Mesenchymal stem cell (in vitro differentiated cells and primary cell): ENCODE results near the gene HIPK2.

ENCODE experiments used
- DNase-seq: peaks from one replicate; pipeline ENCODE4 v3.0.0-alpha.2; 2013
- H2AFZ ChIP-seq: one replicate; pipeline ENCODE4 v1.6.1; 2013; ENCODE audit warnings: low read depth, mild to moderate bottlenecking, control low read depth, inconsistent platforms, low read length, moderate library complexity
- H2AK5ac ChIP-seq: 2 replicates; pipeline ENCODE4 v1.6.1; 2013; ENCODE audit warnings: low read length, moderate library complexity, mild to moderate bottlenecking, inconsistent platforms; ENCODE audit not compliant: severe bottlenecking
- H2BK120ac ChIP-seq: one replicate; pipeline ENCODE4 v1.6.1; 2013; ENCODE audit warnings: low read depth, mild to moderate bottlenecking, inconsistent platforms, low read length, moderate library complexity
- H2BK12ac ChIP-seq, 2 experiments: one replicate each; pipeline ENCODE4 v1.6.1; 2013; ENCODE audit warnings: inconsistent platforms in 2 of 2, low read length in 2 of 2, mild to moderate bottlenecking in 2 of 2, moderate library complexity in 2 of 2, control low read depth in 1 of 2
- H2BK15ac ChIP-seq: one replicate; pipeline ENCODE4 v1.6.1; 2013; ENCODE audit warnings: mild to moderate bottlenecking, low read depth, inconsistent platforms; ENCODE audit not compliant: poor library complexity, severe bottlenecking
- H2BK5ac ChIP-seq: 2 replicates; pipeline ENCODE4 v1.6.1; 2013; ENCODE audit warnings: low read depth, mild to moderate bottlenecking, low read length, control low read depth, inconsistent platforms; ENCODE audit not compliant: poor library complexity, severe bottlenecking
- H3K14ac ChIP-seq, 2 experiments: one replicate each; pipeline ENCODE4 v1.6.1; 2013; ENCODE audit warnings: inconsistent platforms in 2 of 2, low read length in 2 of 2, control low read depth in 1 of 2, mild to moderate bottlenecking in 1 of 2, moderate library complexity in 1 of 2
- H3K18ac ChIP-seq, 2 experiments: one replicate each; pipeline ENCODE4 v1.6.1; 2013; ENCODE audit warnings: inconsistent platforms in 2 of 2, low read length in 2 of 2, control low read depth in 1 of 2, low read depth in 1 of 2, mild to moderate bottlenecking in 1 of 2
- H3K23ac ChIP-seq, 2 experiments: one replicate each; pipeline ENCODE4 v1.6.1; 2013; ENCODE audit warnings: inconsistent platforms in 2 of 2, low read length in 2 of 2, mild to moderate bottlenecking in 2 of 2, moderate library complexity in 2 of 2, control low read depth in 1 of 2
- H3K27ac ChIP-seq: 2 replicates; pipeline ENCODE4 v1.5.1; 2013; ENCODE audit warnings: mild to moderate bottlenecking, moderate library complexity, low read length, control low read depth, inconsistent platforms; ENCODE audit not compliant: poor library complexity, severe bottlenecking
- H3K27me3 ChIP-seq, 2 experiments: 2 replicates each; pipeline versions ENCODE4 v1.6.1 to v1.7.0; 2013; ENCODE audit warnings: low read length in 2 of 2, mild to moderate bottlenecking in 2 of 2, moderate library complexity in 2 of 2, control low read depth in 1 of 2, inconsistent platforms in 1 of 2; ENCODE audit not compliant: control insufficient read depth in 1 of 2, insufficient read depth in 1 of 2
- H3K36me3 ChIP-seq, 2 experiments: 2 replicates each; pipeline versions ENCODE4 v1.6.1 to v1.7.0; 2013; ENCODE audit warnings: low read length in 2 of 2, control low read depth in 1 of 2, inconsistent platforms in 1 of 2, low read depth in 1 of 2, mild to moderate bottlenecking in 1 of 2; ENCODE audit not compliant: insufficient read depth in 2 of 2, control insufficient read depth in 1 of 2
- H3K4ac ChIP-seq, 2 experiments: one replicate each; pipeline ENCODE4 v1.6.1; 2013; ENCODE audit warnings: inconsistent platforms in 2 of 2, low read length in 2 of 2, mild to moderate bottlenecking in 2 of 2, moderate library complexity in 2 of 2, control low read depth in 1 of 2, low read depth in 1 of 2
- H3K4me1 ChIP-seq: 2 replicates; pipeline ENCODE4 v1.6.1; 2013; ENCODE audit warnings: low read depth, low read length, control low read depth; ENCODE audit not compliant: control insufficient read depth, insufficient read depth
- H3K4me2 ChIP-seq: 2 replicates; pipeline ENCODE4 v1.6.1; 2013; ENCODE audit warnings: low read length, mild to moderate bottlenecking, inconsistent platforms; ENCODE audit not compliant: poor library complexity, severe bottlenecking
- H3K4me3 ChIP-seq, 2 experiments: 2 replicates each; pipeline versions ENCODE4 v1.5.1 to v1.7.0; 2013; ENCODE audit warnings: low read length in 2 of 2, mild to moderate bottlenecking in 2 of 2, control low read depth in 1 of 2, low read depth in 1 of 2; ENCODE audit not compliant: insufficient read depth in 1 of 2
- H3K79me1 ChIP-seq: replicated peaks from 2 replicates; pipeline ENCODE4 v1.6.1; 2013; ENCODE audit warnings: mild to moderate bottlenecking, control low read depth, low read length, inconsistent platforms; ENCODE audit not compliant: poor library complexity, severe bottlenecking
- H3K9ac ChIP-seq: 2 replicates; pipeline ENCODE4 v1.7.0; 2013; ENCODE audit warnings: mild to moderate bottlenecking, low read length, moderate library complexity
- H3K9me3 ChIP-seq: 2 replicates; pipeline ENCODE4 v1.7.0; 2013; ENCODE audit warnings: mild to moderate bottlenecking, low read length; ENCODE audit not compliant: control insufficient read depth
- H4K8ac ChIP-seq: one replicate; pipeline ENCODE4 v1.6.1; 2013; ENCODE audit warnings: inconsistent platforms, mild to moderate bottlenecking, low read length, moderate library complexity
- H4K91ac ChIP-seq: one replicate; pipeline ENCODE4 v1.6.1; 2013; ENCODE audit warnings: mild to moderate bottlenecking, low read length, inconsistent platforms
- WGBS: methylation state at CpG from one replicate; pipeline ENCODE4 v1.1.7; 2013; ENCODE audit warnings: mixed read lengths; 5-methylcytosine and 5-hydroxymethylcytosine counted together

The HIPK2 gene

DNA sequence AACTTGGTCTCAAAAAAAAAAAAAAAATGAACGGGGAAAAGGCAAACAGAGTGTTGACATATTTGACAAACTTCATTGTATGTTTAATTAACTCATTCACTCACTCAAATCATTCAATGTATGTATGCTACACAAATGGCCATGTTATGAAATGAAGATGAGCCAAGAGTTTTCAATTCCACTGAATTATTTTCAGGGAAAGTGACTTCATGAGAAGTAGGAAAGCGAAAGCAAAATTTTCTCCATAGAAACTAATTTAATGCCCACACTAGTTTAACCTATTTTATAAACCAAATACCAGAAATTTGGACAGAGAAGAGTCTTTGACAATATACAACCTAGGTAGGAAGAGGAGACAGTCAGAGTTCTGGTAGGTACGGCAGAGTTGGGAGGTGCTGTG is 119.5 kb downstream of the HIPK2 start:
- Histone ChIP-seq H3K4ac (no peak overlapping the region), H2BK120ac (no peak overlapping the region), H3K4me1 (peaks cover 16% of the 10 kb centered on the region), H3K14ac (no peak overlapping the region), H3K4me3 (no peak overlapping the region), H4K8ac (no peak overlapping the region), H3K27ac (peak overlapping the region; percentile 43), H2AK5ac (no peak overlapping the region), H3K4me2 (no peak overlapping the region), H4K91ac (no peak overlapping the region), H3K79me1 (peaks cover 15% of the 10 kb centered on the region), H2AFZ (no peak overlapping the region), H3K9ac (peak overlapping the region; percentile 48), H3K18ac (no peak overlapping the region), H2BK5ac (no peak overlapping the region), H2BK15ac (no peak overlapping the region), H3K36me3 (peaks cover 0 to 11% of the 10 kb centered on the region in 2 experiments), H2BK12ac (no peak overlapping the region), H3K27me3 (no peaks in the 10 kb centered on the region), H3K23ac (no peak overlapping the region), H3K9me3 (no peaks in the 10 kb centered on the region)
- 100% methylated on average over 1 of the region's 3 CpGs for WGBS
- no peak for DNase-seq

DNA sequence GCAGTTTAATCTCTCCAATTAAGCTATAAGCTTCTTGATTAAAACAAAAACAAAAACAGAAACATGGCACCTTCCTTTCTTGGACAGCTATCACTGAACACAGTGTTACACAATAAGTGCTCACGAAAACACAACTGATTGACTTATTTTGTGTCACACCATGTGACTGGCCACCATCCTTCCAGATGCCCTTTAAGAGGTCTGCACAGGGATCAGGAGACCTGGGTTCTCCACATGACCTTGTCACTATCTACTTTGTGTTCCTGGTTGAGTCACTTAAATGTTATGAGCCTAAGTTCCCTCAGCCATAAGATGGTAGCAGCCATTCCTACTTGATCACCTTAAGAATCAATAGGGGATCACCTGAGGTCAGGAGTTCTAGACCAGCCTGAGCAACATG is 120.1 kb downstream of the HIPK2 start:
- no peak overlapping the region for H4K91ac ChIP-seq
- H3K27me3 ChIP-seq = no peaks in the 10 kb centered on the region
- peak overlapping the region in 1 of 2 experiments; percentile 67 for H3K18ac ChIP-seq
- no peaks in the 10 kb centered on the region for H3K9me3 ChIP-seq
- no peak overlapping the region for H3K23ac ChIP-seq
- H3K4me3 ChIP-seq = no peak overlapping the region
- H2BK5ac ChIP-seq = no peak overlapping the region
- no peak overlapping the region for H3K9ac ChIP-seq
- WGBS = 93% methylated on average over 1 of the region's 1 CpG
- no peak overlapping the region for H3K27ac ChIP-seq
- no peak overlapping the region for H2BK15ac ChIP-seq
- H2BK120ac ChIP-seq = no peak overlapping the region
- no peak overlapping the region for H2AK5ac ChIP-seq
- DNase-seq = no peak
- no peak overlapping the region for H3K4me2 ChIP-seq
- no peak overlapping the region for H4K8ac ChIP-seq
- no peak overlapping the region for H3K4ac ChIP-seq
- peaks cover 18% of the 10 kb centered on the region for H3K4me1 ChIP-seq
- H3K36me3 ChIP-seq = peaks cover 0 to 11% of the 10 kb centered on the region in 2 experiments
- H2BK12ac ChIP-seq = no peak overlapping the region
- H3K14ac ChIP-seq = no peak overlapping the region
- H3K79me1 ChIP-seq = peaks cover 13% of the 10 kb centered on the region
- no peak overlapping the region for H2AFZ ChIP-seq

DNA sequence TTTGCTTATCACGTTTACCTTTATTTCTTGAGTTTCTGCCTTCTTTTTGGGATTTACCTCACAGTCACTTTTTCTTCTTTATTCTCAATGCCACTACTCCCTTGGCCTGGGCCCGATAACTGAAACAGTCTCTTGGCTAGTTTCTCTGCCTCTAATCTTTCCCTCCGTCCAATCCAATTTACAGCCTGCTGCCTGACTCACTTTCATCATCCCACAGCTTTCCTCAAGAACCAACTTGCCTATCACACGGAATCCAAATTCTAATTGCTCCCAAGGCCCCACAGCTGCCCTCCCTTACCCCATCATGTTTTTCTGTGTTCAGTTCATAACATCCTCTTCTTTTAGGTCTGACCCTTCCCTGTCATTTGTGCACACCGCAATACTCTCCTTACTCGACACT is 121.4 kb downstream of the HIPK2 start:
- DNase-seq = no peak
- H3K4me3 ChIP-seq = no peak overlapping the region
- peaks cover 13% of the 10 kb centered on the region for H3K79me1 ChIP-seq
- H3K4me1 ChIP-seq = peaks cover 18% of the 10 kb centered on the region
- H4K8ac ChIP-seq = no peak overlapping the region
- no peak overlapping the region for H2AK5ac ChIP-seq
- 98% methylated on average over 6 of the region's 6 CpGs for WGBS
- no peak overlapping the region for H3K23ac ChIP-seq
- no peaks in the 10 kb centered on the region for H3K9me3 ChIP-seq
- no peak overlapping the region for H4K91ac ChIP-seq
- no peak overlapping the region for H3K9ac ChIP-seq
- H2AFZ ChIP-seq = no peak overlapping the region
- no peak overlapping the region for H2BK15ac ChIP-seq
- H3K14ac ChIP-seq = no peak overlapping the region
- no peak overlapping the region for H2BK120ac ChIP-seq
- H2BK12ac ChIP-seq = no peak overlapping the region
- H2BK5ac ChIP-seq = no peak overlapping the region
- H3K18ac ChIP-seq = no peak overlapping the region
- H3K4ac ChIP-seq = no peak overlapping the region
- H3K4me2 ChIP-seq = no peak overlapping the region
- no peaks in the 10 kb centered on the region for H3K27me3 ChIP-seq
- no peak overlapping the region for H3K27ac ChIP-seq
- peaks cover 0 to 11% of the 10 kb centered on the region in 2 experiments for H3K36me3 ChIP-seq

DNA sequence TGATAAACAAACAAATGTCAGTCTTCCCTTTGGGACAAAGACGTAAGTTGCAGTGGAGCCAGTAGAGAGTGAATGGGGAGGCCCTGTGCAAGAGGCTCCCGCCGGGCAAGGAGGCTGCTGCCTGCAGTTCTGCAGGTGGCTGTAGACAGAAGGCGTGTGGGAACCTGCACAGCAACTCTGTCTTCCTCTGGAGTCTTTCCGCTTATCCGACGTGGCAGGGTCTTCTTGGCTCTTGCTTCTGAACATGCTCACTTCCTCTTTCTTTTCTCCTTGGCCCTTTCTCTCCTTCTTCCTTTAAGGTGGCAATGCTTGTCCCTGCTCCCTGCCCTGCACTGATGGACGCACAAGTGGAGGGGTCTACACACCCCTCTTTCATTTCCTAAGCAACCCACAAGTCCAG is 122.5 kb downstream of the HIPK2 start:
- no peak overlapping the region for H3K4ac ChIP-seq
- H2AK5ac ChIP-seq = no peak overlapping the region
- no peak for DNase-seq
- H2BK15ac ChIP-seq = no peak overlapping the region
- H2BK5ac ChIP-seq = no peak overlapping the region
- WGBS = 90% methylated on average over 7 of the region's 8 CpGs
- H2AFZ ChIP-seq = no peak overlapping the region
- H3K14ac ChIP-seq = no peak overlapping the region
- H3K4me3 ChIP-seq = no peak overlapping the region
- H3K79me1 ChIP-seq = peaks cover 16% of the 10 kb centered on the region
- H3K23ac ChIP-seq = no peak overlapping the region
- H3K4me2 ChIP-seq = no peak overlapping the region
- H3K9ac ChIP-seq = no peak overlapping the region
- no peak overlapping the region for H2BK120ac ChIP-seq
- peaks cover 0 to 14% of the 10 kb centered on the region in 2 experiments for H3K36me3 ChIP-seq
- no peak overlapping the region for H2BK12ac ChIP-seq
- no peak overlapping the region for H3K18ac ChIP-seq
- no peak overlapping the region for H4K91ac ChIP-seq
- peaks cover 23% of the 10 kb centered on the region for H3K4me1 ChIP-seq
- no peak overlapping the region for H4K8ac ChIP-seq
- no peaks in the 10 kb centered on the region for H3K27me3 ChIP-seq
- no peaks in the 10 kb centered on the region for H3K9me3 ChIP-seq
- H3K27ac ChIP-seq = no peak overlapping the region
